ENCODE data around the gene TSPO.
A peak's percentile ranks its signal among the peaks of the same experiment; 100 is the strongest.

TSPO gene

DNA sequence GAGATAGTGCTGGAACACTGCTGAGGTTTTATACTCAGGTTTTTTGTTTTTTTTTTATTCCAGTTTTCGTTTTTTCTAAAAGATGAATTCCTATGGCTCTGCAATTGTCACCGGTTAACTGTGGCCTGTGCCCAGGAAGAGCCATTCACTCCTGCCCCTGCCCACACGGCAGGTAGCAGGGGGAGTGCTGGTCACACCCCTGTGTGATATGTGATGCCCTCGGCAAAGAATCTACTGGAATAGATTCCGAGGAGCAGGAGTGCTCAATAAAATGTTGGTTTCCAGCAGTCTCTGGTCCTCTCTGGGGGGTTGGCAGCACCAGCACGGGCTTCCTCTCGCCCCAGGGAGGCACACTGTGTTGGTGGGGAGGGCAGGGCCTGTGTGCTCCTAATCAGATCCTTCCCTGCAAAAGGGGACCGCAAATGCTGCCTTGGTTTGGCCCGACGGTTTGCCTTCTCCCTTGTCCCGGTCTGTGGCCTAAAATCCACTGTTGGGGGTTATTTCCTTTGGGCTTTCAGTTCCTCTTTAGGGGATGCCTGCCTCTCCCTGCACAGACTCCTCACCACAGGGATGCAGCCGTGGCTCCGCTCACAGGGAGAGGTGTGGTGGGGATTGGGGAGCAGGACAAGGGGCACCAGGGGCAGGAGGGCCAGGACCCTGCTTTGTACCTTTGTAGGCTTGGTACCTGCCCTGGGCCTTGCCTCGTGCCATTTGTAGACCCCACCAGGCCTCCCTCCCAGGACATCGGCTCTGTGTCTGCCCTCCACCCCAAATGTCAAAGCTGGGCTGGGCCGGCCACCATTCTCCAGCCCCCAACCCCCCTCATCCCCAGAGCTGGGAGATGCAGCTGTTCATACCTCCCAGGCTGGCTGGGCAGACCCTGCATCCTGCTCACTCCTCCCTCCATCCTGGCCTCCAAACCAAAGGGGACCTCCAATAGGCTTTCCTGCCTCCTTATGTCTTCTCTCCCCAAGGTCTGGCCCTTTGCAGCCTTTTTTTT is 21.6 kb upstream of the TSPO start:
- H3K27ac ChIP-seq (ENCODE audit: low read depth in 2 of 2, low read length in 2 of 2) = peak overlapping the region; percentile 78 to 91

DNA sequence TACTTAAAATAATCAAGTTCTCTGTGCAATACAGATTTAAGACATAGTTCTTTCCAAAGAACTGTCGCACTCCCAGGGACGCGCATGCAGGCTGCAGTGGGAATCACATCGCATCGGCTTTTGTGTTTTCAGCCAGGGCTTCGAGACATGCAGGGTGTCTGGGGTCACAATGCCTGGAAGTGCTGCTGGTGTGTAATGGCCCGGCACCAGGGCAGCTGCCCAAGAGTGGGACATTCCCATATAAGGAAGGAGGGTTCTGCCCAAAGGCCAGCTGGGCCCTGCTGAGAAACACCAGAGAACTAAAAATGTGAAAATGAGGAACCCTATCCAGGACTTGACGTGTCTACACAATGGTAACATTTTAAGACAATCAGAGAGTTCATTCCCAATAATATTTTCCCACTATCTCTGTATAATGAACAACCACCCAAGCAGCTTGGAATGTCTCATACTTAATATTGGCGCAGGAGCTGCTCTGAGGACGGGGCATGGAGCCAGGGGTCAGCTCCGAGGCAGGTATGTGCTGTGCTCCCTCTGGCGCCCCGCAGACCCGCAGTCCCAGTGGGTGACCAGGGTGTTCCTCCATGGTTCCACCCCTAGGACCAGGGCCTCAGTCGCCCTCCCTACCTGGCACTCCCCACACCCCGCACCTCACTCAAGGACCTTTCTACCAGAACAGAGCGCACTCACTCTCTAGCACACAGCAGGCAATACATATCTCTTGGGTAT is 19.4 kb upstream of the TSPO start:
- no peak overlapping the region for H3K9ac ChIP-seq (ENCODE audit: low read depth in 1 of 2, low read length in 2 of 2)
- H3K36me3 ChIP-seq (ENCODE audit: control insufficient read depth in 2 of 2, insufficient read depth in 2 of 2, low read length in 2 of 2) = peaks cover 31 to 44% of the 10 kb centered on the region in 2 donors
- H3K4me3 ChIP-seq (ENCODE audit: low read length in 2 of 2) = no peak overlapping the region

More for the DNA sequence above, 21.6 kb upstream of the TSPO start:
- H3K36me3 ChIP-seq (ENCODE audit: control insufficient read depth in 2 of 2, insufficient read depth in 2 of 2, low read length in 2 of 2) = peaks cover 18 to 29% of the 10 kb centered on the region in 2 donors
- no peaks in the 10 kb centered on the region for H3K9me3 ChIP-seq (ENCODE audit: control insufficient read depth in 2 of 2, low read length in 2 of 2)
- peak overlapping the region in 1 of 2 donors; percentile 20 for H3K4me3 ChIP-seq (ENCODE audit: low read length in 2 of 2)
- H3K9ac ChIP-seq (ENCODE audit: low read depth in 1 of 2, low read length in 2 of 2) = peak overlapping the region in 1 of 2 donors; percentile 84
- H3K27me3 ChIP-seq (ENCODE audit: control insufficient read depth in 2 of 2, insufficient read depth in 2 of 2, low read length in 2 of 2) = no peaks in the 10 kb centered on the region
- peaks cover 32 to 48% of the 10 kb centered on the region in 2 donors for H3K4me1 ChIP-seq (ENCODE audit: control insufficient read depth in 2 of 2, insufficient read depth in 2 of 2, low read length in 2 of 2)

DNA sequence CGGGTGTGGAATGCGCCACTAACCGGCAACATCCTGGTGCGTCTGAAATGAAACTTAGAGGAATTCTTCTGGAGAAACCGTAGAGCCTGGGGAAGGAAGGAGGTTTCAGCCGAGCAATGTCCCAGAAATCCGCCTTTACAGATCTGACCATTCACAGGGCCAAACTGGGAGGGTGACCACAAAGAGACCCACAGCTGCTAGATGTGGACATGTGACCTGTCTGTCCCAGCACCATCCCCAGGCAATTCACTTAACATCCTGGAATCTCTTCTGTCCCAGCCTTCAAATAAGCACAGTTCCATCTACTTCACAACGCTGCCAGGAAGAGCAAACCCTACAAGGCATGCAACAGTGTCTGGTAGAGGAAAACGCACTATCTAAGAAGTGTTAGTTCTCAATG is 18.0 kb upstream of the TSPO start:
- Histone ChIP-seq H3K27ac (ENCODE audit: low read depth in 2 of 2, low read length in 2 of 2) (no peak overlapping the region), H3K4me3 (ENCODE audit: low read length in 2 of 2) (no peak overlapping the region), H3K36me3 (ENCODE audit: control insufficient read depth in 2 of 2, insufficient read depth in 2 of 2, low read length in 2 of 2) (peaks cover 41 to 56% of the 10 kb centered on the region in 2 donors), H3K9me3 (ENCODE audit: control insufficient read depth in 2 of 2, low read length in 2 of 2) (no peaks in the 10 kb centered on the region), H3K27me3 (ENCODE audit: control insufficient read depth in 2 of 2, insufficient read depth in 2 of 2, low read length in 2 of 2) (no peaks in the 10 kb centered on the region), H3K9ac (ENCODE audit: low read depth in 1 of 2, low read length in 2 of 2) (no peak overlapping the region), H3K4me1 (ENCODE audit: control insufficient read depth in 2 of 2, insufficient read depth in 2 of 2, low read length in 2 of 2) (peaks cover 17 to 18% of the 10 kb centered on the region in 2 donors)

More for the DNA sequence above, 19.4 kb upstream of the TSPO start:
- Histone ChIP-seq H3K27me3 (ENCODE audit: control insufficient read depth in 2 of 2, insufficient read depth in 2 of 2, low read length in 2 of 2) (no peaks in the 10 kb centered on the region), H3K27ac (ENCODE audit: low read depth in 2 of 2, low read length in 2 of 2) (no peak overlapping the region), H3K4me1 (ENCODE audit: control insufficient read depth in 2 of 2, insufficient read depth in 2 of 2, low read length in 2 of 2) (peaks cover 30% of the 10 kb centered on the region in 2 donors), H3K9me3 (ENCODE audit: control insufficient read depth in 2 of 2, low read length in 2 of 2) (no peaks in the 10 kb centered on the region)

- Histone ChIP-seq H3K27me3 (ENCODE audit: control insufficient read depth in 2 of 2, insufficient read depth in 2 of 2, low read length in 2 of 2) (no peaks in the 10 kb centered on the region), H3K9me3 (ENCODE audit: control insufficient read depth in 2 of 2, low read length in 2 of 2) (no peaks in the 10 kb centered on the region), H3K36me3 (ENCODE audit: control insufficient read depth in 2 of 2, insufficient read depth in 2 of 2, low read length in 2 of 2) (peaks cover 45 to 64% of the 10 kb centered on the region in 2 donors), H3K27ac (ENCODE audit: low read depth in 2 of 2, low read length in 2 of 2) (no peak overlapping the region), H3K4me1 (ENCODE audit: control insufficient read depth in 2 of 2, insufficient read depth in 2 of 2, low read length in 2 of 2) (peaks cover 6 to 7% of the 10 kb centered on the region in 2 donors), H3K9ac (ENCODE audit: low read depth in 1 of 2, low read length in 2 of 2) (no peak overlapping the region), H3K4me3 (ENCODE audit: low read length in 2 of 2) (no peak overlapping the region)
Measured at GRCh38 chr22:43134553-43134952, 16.8 kb upstream of the TSPO start.

DNA sequence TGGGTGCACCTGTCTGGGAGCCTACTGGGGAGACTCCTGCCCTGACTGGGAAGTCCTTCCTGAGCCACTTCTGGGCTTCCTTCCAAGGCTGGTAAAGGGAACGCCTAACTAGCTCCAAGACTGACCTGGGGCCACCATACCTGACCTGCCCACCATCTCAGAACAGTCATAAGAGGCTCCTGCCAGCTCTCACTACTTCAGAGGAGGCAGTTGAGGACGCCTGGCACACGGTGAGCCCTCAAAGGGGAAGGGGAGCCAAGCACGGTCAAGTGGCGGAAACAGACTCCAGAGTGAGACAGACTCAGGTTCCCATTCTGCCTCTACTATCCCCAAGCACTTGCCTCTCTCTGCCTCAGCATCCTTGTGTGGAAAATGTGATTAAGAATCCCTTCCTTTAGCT is 15.8 kb upstream of the TSPO start:
- peaks cover 52 to 66% of the 10 kb centered on the region in 2 donors for H3K36me3 ChIP-seq (ENCODE audit: control insufficient read depth in 2 of 2, insufficient read depth in 2 of 2, low read length in 2 of 2)
- H3K4me1 ChIP-seq (ENCODE audit: control insufficient read depth in 2 of 2, insufficient read depth in 2 of 2, low read length in 2 of 2) = no peaks in the 10 kb centered on the region
- no peaks in the 10 kb centered on the region for H3K27me3 ChIP-seq (ENCODE audit: control insufficient read depth in 2 of 2, insufficient read depth in 2 of 2, low read length in 2 of 2)
- H3K9me3 ChIP-seq (ENCODE audit: control insufficient read depth in 2 of 2, low read length in 2 of 2) = no peaks in the 10 kb centered on the region
- no peak overlapping the region for H3K4me3 ChIP-seq (ENCODE audit: low read length in 2 of 2)
- no peak overlapping the region for H3K9ac ChIP-seq (ENCODE audit: low read depth in 1 of 2, low read length in 2 of 2)
- H3K27ac ChIP-seq (ENCODE audit: low read depth in 2 of 2, low read length in 2 of 2) = no peak overlapping the region

DNA sequence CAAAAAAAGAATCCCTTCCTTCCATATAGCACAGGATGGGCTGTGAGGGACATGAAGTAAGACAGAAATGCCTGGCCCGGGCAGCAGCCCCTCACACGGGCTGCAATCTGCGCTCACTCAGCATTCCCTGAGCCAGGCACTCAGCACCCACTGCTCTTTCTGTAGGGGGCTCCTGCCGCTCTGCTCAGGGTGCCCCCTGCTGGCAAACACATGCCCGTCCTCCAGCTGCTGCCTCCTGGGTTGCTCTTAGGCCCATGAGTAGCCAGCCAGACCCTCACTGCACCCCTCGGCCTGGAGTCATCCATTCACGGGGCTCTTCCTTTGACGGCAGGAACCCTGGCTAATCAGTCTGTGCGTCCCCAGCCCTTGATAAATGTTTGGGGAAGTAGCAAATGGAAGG is 15.1 kb upstream of the TSPO start:
- peaks cover 56 to 67% of the 10 kb centered on the region in 2 donors for H3K36me3 ChIP-seq (ENCODE audit: control insufficient read depth in 2 of 2, insufficient read depth in 2 of 2, low read length in 2 of 2)
- no peak overlapping the region for H3K4me3 ChIP-seq (ENCODE audit: low read length in 2 of 2)
- H3K9me3 ChIP-seq (ENCODE audit: control insufficient read depth in 2 of 2, low read length in 2 of 2) = no peaks in the 10 kb centered on the region
- H3K9ac ChIP-seq (ENCODE audit: low read depth in 1 of 2, low read length in 2 of 2) = no peak overlapping the region
- H3K27me3 ChIP-seq (ENCODE audit: control insufficient read depth in 2 of 2, insufficient read depth in 2 of 2, low read length in 2 of 2) = no peaks in the 10 kb centered on the region
- no peak overlapping the region for H3K27ac ChIP-seq (ENCODE audit: low read depth in 2 of 2, low read length in 2 of 2)
- H3K4me1 ChIP-seq (ENCODE audit: control insufficient read depth in 2 of 2, insufficient read depth in 2 of 2, low read length in 2 of 2) = no peaks in the 10 kb centered on the region

DNA sequence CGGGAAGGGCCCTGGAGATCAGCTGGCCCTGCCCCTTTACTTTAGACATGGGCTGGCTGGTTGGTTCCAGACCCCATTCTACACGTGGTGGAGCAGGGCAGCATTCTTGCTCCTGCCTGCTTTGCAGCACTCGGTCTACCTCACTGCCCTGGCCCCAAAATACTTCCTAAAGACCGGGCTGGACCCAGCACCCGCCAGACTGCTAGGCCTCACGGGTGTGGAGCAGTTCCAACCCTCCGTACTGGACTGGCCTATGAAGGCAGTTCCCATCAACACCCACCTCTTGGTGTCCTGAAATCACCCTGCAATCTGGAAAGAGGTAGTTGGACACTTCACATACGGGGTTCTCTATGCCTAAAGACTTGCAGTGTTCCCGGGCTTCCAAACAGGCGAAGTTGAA is 14.6 kb upstream of the TSPO start:
- H3K9ac ChIP-seq (ENCODE audit: low read depth in 1 of 2, low read length in 2 of 2) = no peak overlapping the region

GRCh38 chr22:43142880-43143562 is 8.3 kb upstream of the TSPO start, which contains the start of gene MCAT:
MCAT (minus strand) TSS chr22:43143398; CDS start chr22:43143348, 50 bp downstream.
- Histone ChIP-seq H3K4me1 (ENCODE audit: control insufficient read depth in 2 of 2, insufficient read depth in 2 of 2, low read length in 2 of 2) (peaks cover 4 to 8% of the 10 kb centered on the region in 2 donors), H3K9me3 (ENCODE audit: control insufficient read depth in 2 of 2, low read length in 2 of 2) (no peaks in the 10 kb centered on the region), H3K36me3 (ENCODE audit: control insufficient read depth in 2 of 2, insufficient read depth in 2 of 2, low read length in 2 of 2) (peaks cover 17 to 18% of the 10 kb centered on the region in 2 donors), H3K27ac (ENCODE audit: low read depth in 2 of 2, low read length in 2 of 2) (peak within 1 kb of the TSS; percentile 66 to 70), H3K4me3 (ENCODE audit: low read length in 2 of 2) (peak within 1 kb of the TSS; percentile 84 to 85), H3K9ac (ENCODE audit: low read depth in 1 of 2, low read length in 2 of 2) (peak within 1 kb of the TSS; percentile 18 to 88), H3K27me3 (ENCODE audit: control insufficient read depth in 2 of 2, insufficient read depth in 2 of 2, low read length in 2 of 2) (no peaks in the 10 kb centered on the region)

More for the DNA sequence above, 14.6 kb upstream of the TSPO start:
- no peaks in the 10 kb centered on the region for H3K27me3 ChIP-seq (ENCODE audit: control insufficient read depth in 2 of 2, insufficient read depth in 2 of 2, low read length in 2 of 2)
- no peaks in the 10 kb centered on the region for H3K9me3 ChIP-seq (ENCODE audit: control insufficient read depth in 2 of 2, low read length in 2 of 2)
- H3K36me3 ChIP-seq (ENCODE audit: control insufficient read depth in 2 of 2, insufficient read depth in 2 of 2, low read length in 2 of 2) = peaks cover 51 to 62% of the 10 kb centered on the region in 2 donors
- H3K4me3 ChIP-seq (ENCODE audit: low read length in 2 of 2) = no peak overlapping the region
- H3K4me1 ChIP-seq (ENCODE audit: control insufficient read depth in 2 of 2, insufficient read depth in 2 of 2, low read length in 2 of 2) = peaks cover 0 to 3% of the 10 kb centered on the region in 2 donors
- H3K27ac ChIP-seq (ENCODE audit: low read depth in 2 of 2, low read length in 2 of 2) = no peak overlapping the region

- Histone ChIP-seq H3K4me1 (ENCODE audit: control insufficient read depth in 2 of 2, insufficient read depth in 2 of 2, low read length in 2 of 2) (peaks cover 7 to 16% of the 10 kb centered on the region in 2 donors), H3K27ac (ENCODE audit: low read depth in 2 of 2, low read length in 2 of 2) (no peak overlapping the region), H3K27me3 (ENCODE audit: control insufficient read depth in 2 of 2, insufficient read depth in 2 of 2, low read length in 2 of 2) (no peaks in the 10 kb centered on the region), H3K9me3 (ENCODE audit: control insufficient read depth in 2 of 2, low read length in 2 of 2) (no peaks in the 10 kb centered on the region), H3K36me3 (ENCODE audit: control insufficient read depth in 2 of 2, insufficient read depth in 2 of 2, low read length in 2 of 2) (peaks cover 6 to 9% of the 10 kb centered on the region in 2 donors), H3K4me3 (ENCODE audit: low read length in 2 of 2) (no peak overlapping the region), H3K9ac (ENCODE audit: low read depth in 1 of 2, low read length in 2 of 2) (no peak overlapping the region)
Measured at GRCh38 chr22:43144949-43145348, 6.4 kb upstream of the TSPO start.
